Nucleus accumbens (tissue), 56 donors: ENCODE measurements around the gene RASSF5.

Experiments
- DNase-seq, 56 donors: peaks; one replicate each; lab custom pipeline; 2025; lab: John Stamatoyannopoulos, UW

Gene RASSF5

GRCh38 chr1:206512058-206512850 is 4.9 kb downstream of the RASSF5 start:
- DNase-seq, result peak in 3 of 56 donors; percentile 10 to 24 (median 15)

GRCh38 chr1:206512851-206513180 is 5.5 kb downstream of the RASSF5 start:
- DNase-seq, result no peak

GRCh38 chr1:206513312-206514111 is 6.2 kb downstream of the RASSF5 start:
- peak in 1 of 56 donors; percentile 9 for DNase-seq

GRCh38 chr1:206514813-206515387 is 7.6 kb downstream of the RASSF5 start:
- no peak for DNase-seq

GRCh38 chr1:206516728-206516990 is 9.3 kb downstream of the RASSF5 start:
- DNase-seq, result no peak

- no peak for DNase-seq
Observed at GRCh38 chr1:206517784-206518183, 10.5 kb downstream of the RASSF5 start.

- DNase-seq, result no peak
Observed at GRCh38 chr1:206518206-206518605, 10.9 kb downstream of the RASSF5 start.

GRCh38 chr1:206518743-206519142 is 11.4 kb downstream of the RASSF5 start:
- DNase-seq, result no peak

- no peak for DNase-seq
Observed at GRCh38 chr1:206521127-206521526, 13.8 kb downstream of the RASSF5 start.

- DNase-seq, result no peak
Observed at GRCh38 chr1:206521694-206522402, 14.5 kb downstream of the RASSF5 start.

- no peak for DNase-seq
Observed at GRCh38 chr1:206524739-206525364, 17.5 kb downstream of the RASSF5 start.

GRCh38 chr1:206526064-206526911 is 19.0 kb downstream of the RASSF5 start:
- no peak for DNase-seq

- DNase-seq, result no peak
Observed at GRCh38 chr1:206529425-206529824, 22.1 kb downstream of the RASSF5 start.

GRCh38 chr1:206532368-206532767 is 25.0 kb downstream of the RASSF5 start:
- DNase-seq, result no peak

GRCh38 chr1:206534552-206534951 is 27.2 kb downstream of the RASSF5 start:
- DNase-seq, result no peak

GRCh38 chr1:206535853-206536188 is 28.5 kb downstream of the RASSF5 start:
- DNase-seq, result no peak

- no peak for DNase-seq
Observed at GRCh38 chr1:206537141-206537540, 29.8 kb downstream of the RASSF5 start.

- DNase-seq, result no peak
Observed at GRCh38 chr1:206538086-206538770, 30.9 kb downstream of the RASSF5 start.

GRCh38 chr1:206538901-206539640 is 31.7 kb downstream of the RASSF5 start:
- DNase-seq, result no peak
